ENCODE data around the gene LPP. TPM values are rescaled to one million over a fixed set of nuclear protein-coding genes. Genes with fewer than 3 reads are reported as not detected.

The LPP gene
- polyA plus RNA-seq, 3 donors, result 14.1 to 23.2 (median 15.3) TPM

GRCh38 chr3:188620752-188621151 lies 466.8 kb downstream of the LPP start:
- intact Hi-C loops (cut with micrococcal nuclease), result no loop called here
- Histone ChIP-seq H3K9ac (ENCODE audit: insufficient read depth, low read length, poor library complexity, severe bottlenecking) (no peak overlapping the region), H3K27ac (ENCODE audit: low read depth in 1 of 2, low read length in 2 of 2) (no peak overlapping the region), H2AFZ (ENCODE audit: insufficient read depth, low read depth, low read length, poor library complexity, severe bottlenecking) (no peak overlapping the region), H3K27me3 (ENCODE audit: control insufficient read depth in 2 of 2, insufficient read depth in 2 of 2, low read length in 2 of 2) (no peaks in the 10 kb centered on the region), H3K36me3 (replicated peaks in 1 of 2; ENCODE audit: control insufficient read depth in 1 of 2, insufficient read depth in 2 of 2, low read length in 2 of 2) (no peaks in the 10 kb centered on the region), H3K4me1 (ENCODE audit: control insufficient read depth in 1 of 2, insufficient read depth in 2 of 2, low read length in 2 of 2) (peaks cover 0 to 7% of the 10 kb centered on the region in 2 donors), H3K9me3 (replicated peaks in 1 of 2; ENCODE audit: control insufficient read depth in 1 of 2, insufficient read depth in 1 of 2, low read length in 2 of 2) (no peaks in the 10 kb centered on the region), H3K79me2 (ENCODE audit: insufficient read depth, low read length) (no peaks in the 10 kb centered on the region), H3K4me3 (replicated peaks in 1 of 3; ENCODE audit: low read depth in 2 of 3, low read length in 3 of 3) (no peak overlapping the region), H3K4me2 (replicated peaks; ENCODE audit: extremely low read depth, low read length, poor library complexity, severe bottlenecking) (no peak overlapping the region), H4K20me1 (ENCODE audit: insufficient read depth, low read length) (no peaks in the 10 kb centered on the region)
- Mint-ChIP-seq H3K4me3 (no peak overlapping the region), H3K36me3 (peaks cover 0 to 2% of the 10 kb centered on the region in 2 donors), H3K4me1 (peaks cover 6% of the 10 kb centered on the region), H3K27ac (no peak overlapping the region), H3K9me3 (peaks cover 0 to 4% (median 2%) of the 10 kb centered on the region in 7 donors), H3K27me3 (ENCODE audit: low read depth in 3 of 3) (peaks cover 0 to 2% (median 0%) of the 10 kb centered on the region in 3 donors)
- no CpG with 5 or more reads among the region's 2 CpGs for WGBS (ENCODE audit: insufficient coverage)
- DNase-seq, result no peak
- no peak for TF ChIP-seq CTCF (IDR thresholded peaks at IDR 0.05)

GRCh38 chr3:188624384-188624783 lies 470.4 kb downstream of the LPP start:
- WGBS (ENCODE audit: insufficient coverage), result no CpG with 5 or more reads among the region's 3 CpGs
- Histone ChIP-seq H4K20me1 (ENCODE audit: insufficient read depth, low read length) (no peaks in the 10 kb centered on the region), H3K4me3 (replicated peaks in 1 of 3; ENCODE audit: low read depth in 2 of 3, low read length in 3 of 3) (no peak overlapping the region), H3K4me2 (replicated peaks; ENCODE audit: extremely low read depth, low read length, poor library complexity, severe bottlenecking) (no peak overlapping the region), H3K27me3 (ENCODE audit: control insufficient read depth in 2 of 2, insufficient read depth in 2 of 2, low read length in 2 of 2) (no peaks in the 10 kb centered on the region), H2AFZ (ENCODE audit: insufficient read depth, low read depth, low read length, poor library complexity, severe bottlenecking) (no peak overlapping the region), H3K27ac (ENCODE audit: low read depth in 1 of 2, low read length in 2 of 2) (no peak overlapping the region), H3K4me1 (ENCODE audit: control insufficient read depth in 1 of 2, insufficient read depth in 2 of 2, low read length in 2 of 2) (peaks cover 0 to 7% of the 10 kb centered on the region in 2 donors), H3K9me3 (replicated peaks in 1 of 2; ENCODE audit: control insufficient read depth in 1 of 2, insufficient read depth in 1 of 2, low read length in 2 of 2) (no peaks in the 10 kb centered on the region), H3K36me3 (replicated peaks in 1 of 2; ENCODE audit: control insufficient read depth in 1 of 2, insufficient read depth in 2 of 2, low read length in 2 of 2) (no peaks in the 10 kb centered on the region), H3K9ac (ENCODE audit: insufficient read depth, low read length, poor library complexity, severe bottlenecking) (no peak overlapping the region), H3K79me2 (ENCODE audit: insufficient read depth, low read length) (no peaks in the 10 kb centered on the region)
- DNase-seq, result no peak
- peaks cover 0 to 2% (median 0%) of the 10 kb centered on the region in 3 donors for H3K27me3 Mint-ChIP-seq (ENCODE audit: low read depth in 3 of 3)
- TF ChIP-seq CTCF (IDR thresholded peaks at IDR 0.05), result no peak
- no peak overlapping the region for H3K27ac Mint-ChIP-seq
- peaks cover 0 to 6% (median 2%) of the 10 kb centered on the region in 7 donors for H3K9me3 Mint-ChIP-seq
- intact Hi-C loops (cut with micrococcal nuclease), result no loop called here
- peaks cover 6% of the 10 kb centered on the region for H3K4me1 Mint-ChIP-seq
- H3K4me3 Mint-ChIP-seq, result no peak overlapping the region
- H3K36me3 Mint-ChIP-seq, result peaks cover 4 to 9% of the 10 kb centered on the region in 2 donors

All from CD14-positive monocyte (primary cell).